GM10248 (cell line): Measurements from ENCODE around the gene PLCH2.

Source experiments
- CTCF ChIA-PET: fragments of 300-600 bp; sonication (Branson Sonifier 250); formaldehyde crosslinking; extraction: SDS; loops from one replicate; lab custom pipeline; 2021; ENCODE audit warnings: antibody characterized with exemption; lab: Yijun Ruan, JAX
- POLR2A ChIA-PET: fragments of 350-650 bp; sonication (Branson Sonifier 250); formaldehyde crosslinking; extraction: SDS; loops from one replicate; lab custom pipeline; 2020; ENCODE audit warnings: antibody characterized with exemption; lab: Yijun Ruan, JAX
- DNase-seq: peaks from one replicate; pipeline ENCODE4 v3.0.0; 2012; ENCODE audit errors: extremely low spot score
- TF ChIP-seq, protein P1 (sequence below): IDR thresholded peaks from 2 replicates; pipeline ENCODE4 v1.5.1; 2012; ENCODE audit warnings: mild to moderate bottlenecking, low read depth; ENCODE audit errors: extremely low read depth, missing control alignments, control extremely low read depth

PLCH2 gene

DNA sequence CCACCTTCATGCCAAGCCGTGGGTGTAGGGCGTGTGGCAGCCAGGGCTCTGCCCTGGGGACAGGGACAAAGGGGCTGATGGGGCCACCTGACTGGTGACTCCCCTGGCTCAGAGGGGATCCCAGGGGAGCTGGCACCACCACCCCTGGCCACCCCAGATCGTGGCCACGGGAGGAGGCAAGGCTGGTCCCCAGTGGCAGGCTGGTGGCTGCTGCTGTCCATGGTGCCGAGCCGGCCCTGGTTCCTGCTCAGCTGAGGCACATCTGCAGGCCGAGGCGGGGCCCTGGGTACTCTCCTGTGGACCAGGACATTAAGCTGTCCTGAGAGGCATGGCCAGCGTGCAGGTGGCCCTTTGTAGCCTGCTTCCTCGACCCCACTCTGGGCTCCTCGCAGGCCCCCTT lies 6.5 kb downstream of the PLCH2 start:
- DNase-seq = no peak
- ChIA-PET POLR2A (no interaction called here), CTCF (no interaction called here)
- TF ChIP-seq, protein P1, sequence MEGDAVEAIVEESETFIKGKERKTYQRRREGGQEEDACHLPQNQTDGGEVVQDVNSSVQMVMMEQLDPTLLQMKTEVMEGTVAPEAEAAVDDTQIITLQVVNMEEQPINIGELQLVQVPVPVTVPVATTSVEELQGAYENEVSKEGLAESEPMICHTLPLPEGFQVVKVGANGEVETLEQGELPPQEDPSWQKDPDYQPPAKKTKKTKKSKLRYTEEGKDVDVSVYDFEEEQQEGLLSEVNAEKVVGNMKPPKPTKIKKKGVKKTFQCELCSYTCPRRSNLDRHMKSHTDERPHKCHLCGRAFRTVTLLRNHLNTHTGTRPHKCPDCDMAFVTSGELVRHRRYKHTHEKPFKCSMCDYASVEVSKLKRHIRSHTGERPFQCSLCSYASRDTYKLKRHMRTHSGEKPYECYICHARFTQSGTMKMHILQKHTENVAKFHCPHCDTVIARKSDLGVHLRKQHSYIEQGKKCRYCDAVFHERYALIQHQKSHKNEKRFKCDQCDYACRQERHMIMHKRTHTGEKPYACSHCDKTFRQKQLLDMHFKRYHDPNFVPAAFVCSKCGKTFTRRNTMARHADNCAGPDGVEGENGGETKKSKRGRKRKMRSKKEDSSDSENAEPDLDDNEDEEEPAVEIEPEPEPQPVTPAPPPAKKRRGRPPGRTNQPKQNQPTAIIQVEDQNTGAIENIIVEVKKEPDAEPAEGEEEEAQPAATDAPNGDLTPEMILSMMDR = no peak

DNA sequence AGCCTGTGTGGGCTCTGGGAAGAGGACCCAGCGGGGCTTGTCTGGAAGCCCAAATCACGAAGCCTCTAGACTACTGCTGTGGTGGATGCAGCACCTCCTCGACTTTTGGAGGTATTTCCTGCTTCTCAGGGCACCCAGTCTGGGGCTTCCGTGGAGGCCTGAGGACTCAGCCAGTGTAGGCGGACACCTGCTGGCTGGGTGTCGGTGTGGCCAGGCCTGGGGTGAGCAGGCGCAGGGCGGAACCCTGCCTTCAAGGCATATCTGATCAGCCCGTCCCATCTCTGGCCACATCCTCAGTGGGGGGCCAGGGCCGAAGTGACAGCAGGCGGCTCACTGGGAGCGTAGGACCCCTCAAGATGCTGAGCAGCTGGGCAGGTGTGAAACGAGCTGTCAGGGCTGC lies 6.9 kb downstream of the PLCH2 start:
- CTCF ChIA-PET = no interaction called here
- TF ChIP-seq, protein P1 = no peak
- POLR2A ChIA-PET = no interaction called here
- no peak for DNase-seq

DNA sequence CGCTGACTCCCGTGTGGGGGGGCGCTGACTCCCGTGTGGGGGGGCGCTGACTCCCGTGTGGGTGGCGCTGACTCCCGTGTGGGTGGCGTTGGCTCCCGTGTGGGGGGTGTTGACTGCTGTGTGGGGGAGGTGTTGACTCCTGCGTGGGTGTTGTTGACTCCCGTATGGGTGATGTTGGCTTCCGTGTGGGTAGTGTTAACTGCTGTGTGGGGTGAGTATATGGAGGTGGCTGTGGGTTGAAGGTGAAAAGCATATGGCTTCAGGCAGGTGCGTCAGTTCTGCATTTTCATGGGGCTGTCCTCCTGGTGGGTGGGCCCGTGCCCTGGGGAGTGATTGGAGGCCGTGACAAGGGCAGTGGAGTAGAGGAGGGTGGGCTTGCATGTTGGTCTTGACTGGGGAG lies 7.9 kb downstream of the PLCH2 start:
- no peak for DNase-seq
- TF ChIP-seq, protein P1 = no peak
- POLR2A ChIA-PET = no interaction called here
- CTCF ChIA-PET = no interaction called here

DNA sequence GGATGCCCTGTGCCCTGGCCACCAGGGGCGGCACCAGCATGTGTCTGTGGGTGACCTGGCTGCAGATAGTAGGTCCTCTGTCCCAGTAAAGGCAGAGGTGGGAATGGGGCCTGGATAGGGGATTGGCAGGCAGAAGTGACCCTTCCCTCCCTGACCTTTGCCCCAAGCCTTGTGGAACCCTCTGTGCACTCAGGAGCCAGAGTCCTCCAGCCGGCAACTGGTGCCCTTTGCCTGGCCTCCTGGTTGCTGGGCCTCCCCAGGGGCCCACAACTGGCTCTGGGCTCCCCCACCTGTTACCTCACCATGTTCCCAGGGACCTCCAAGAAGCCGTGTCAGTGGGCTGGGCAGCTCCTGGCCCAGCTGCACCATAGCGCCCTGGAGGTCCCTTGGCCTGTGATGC lies 10.0 kb downstream of the PLCH2 start:
- DNase-seq = no peak
- TF ChIP-seq, protein P1 = no peak
- ChIA-PET POLR2A (no interaction called here), CTCF (no interaction called here)

DNA sequence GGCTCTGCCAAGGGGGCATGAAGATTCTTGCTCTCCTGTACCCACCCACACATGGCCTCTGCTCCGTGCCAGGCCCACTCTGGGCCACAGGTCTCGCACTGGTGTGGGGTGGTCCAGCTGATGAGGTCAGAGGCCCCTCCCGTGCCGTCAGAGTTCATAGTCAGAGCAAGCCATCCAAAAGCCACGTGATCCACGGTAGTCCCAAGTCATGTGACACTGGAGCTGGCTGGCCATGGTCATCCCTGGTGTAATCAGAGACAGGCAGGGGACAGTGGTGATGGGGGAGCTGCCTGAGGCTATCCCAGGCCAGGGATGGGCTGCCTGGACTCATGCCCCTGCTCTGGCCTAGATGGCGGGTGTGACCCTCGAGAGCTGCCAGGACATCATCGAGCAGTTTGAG lies 10.5 kb downstream of the PLCH2 start:
- ChIA-PET POLR2A (no interaction called here), CTCF (no interaction called here)
- DNase-seq = no peak

DNA sequence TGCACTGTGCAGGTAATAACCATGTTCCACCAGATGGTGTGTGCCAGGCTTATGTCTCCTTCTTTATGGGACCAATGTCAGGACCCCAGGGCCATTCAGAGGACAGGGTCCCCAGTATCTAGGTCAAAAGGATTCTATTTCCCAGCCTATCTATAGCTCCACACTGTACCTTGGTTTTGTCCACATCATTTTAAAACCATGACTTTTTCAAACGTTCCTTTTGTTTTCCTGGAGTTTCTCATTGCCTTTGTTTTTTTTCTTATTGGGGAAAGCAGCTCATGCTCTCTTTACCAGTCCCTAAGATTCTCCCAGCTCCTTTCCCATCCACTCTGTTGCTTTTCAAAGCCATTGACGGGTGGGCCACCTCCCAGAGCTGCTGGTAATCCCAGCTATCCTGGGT lies 12.6 kb downstream of the PLCH2 start:
- CTCF ChIA-PET = interaction anchor here (1.3 kb wide), 1 partner anchor 39 kb away, joined by 4 read pairs; no protein-coding TSS in a partner anchor
- TF ChIP-seq, protein P1 = no peak
- POLR2A ChIA-PET = no interaction called here
- no peak for DNase-seq

More for the DNA sequence above, 10.5 kb downstream of the PLCH2 start:
- TF ChIP-seq, protein P1 = no peak

DNA sequence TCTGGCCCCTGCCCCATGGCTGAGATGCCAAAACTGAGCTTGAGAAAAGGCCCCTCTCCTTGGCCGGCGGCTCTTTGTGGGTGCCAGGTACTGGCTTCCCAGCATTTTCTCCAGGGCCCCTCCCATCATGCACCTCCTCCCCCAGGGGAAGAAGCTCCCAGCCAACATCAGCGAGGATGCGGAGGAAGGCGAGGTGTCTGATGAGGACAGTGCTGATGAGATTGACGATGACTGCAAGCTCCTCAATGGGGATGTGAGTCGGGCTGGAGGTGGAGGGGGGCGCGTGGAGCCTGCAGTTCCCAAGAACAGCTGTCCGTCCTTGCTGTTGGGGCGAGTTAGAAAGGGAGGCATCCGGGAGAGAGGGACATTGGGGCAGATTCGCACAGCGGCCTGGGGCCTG lies 13.5 kb downstream of the PLCH2 start:
- ChIA-PET POLR2A (no interaction called here), CTCF (no interaction called here)
- TF ChIP-seq, protein P1 = no peak
- no peak for DNase-seq
